ENCODE results near the gene RNF217.
"Not testable (repeated sequence)": the region's sequence is repeated elsewhere in the genome, so short reads cannot be mapped to it uniquely, and the experiment has no call there.

RNF217 gene

GRCh38 chr6:125022391-125022989, 60.3 kb downstream of the RNF217 start:
- no peak for TF ChIP-seq CTCF (conservative IDR thresholded peaks at IDR 0.05; ENCODE audit: low read depth, low read length)
- H3K4me3 ChIP-seq (ENCODE audit: low read depth, low read length): no peak overlapping the region
- peak; percentile 33 for DNase-seq (ENCODE audit: low read depth)

DNA sequence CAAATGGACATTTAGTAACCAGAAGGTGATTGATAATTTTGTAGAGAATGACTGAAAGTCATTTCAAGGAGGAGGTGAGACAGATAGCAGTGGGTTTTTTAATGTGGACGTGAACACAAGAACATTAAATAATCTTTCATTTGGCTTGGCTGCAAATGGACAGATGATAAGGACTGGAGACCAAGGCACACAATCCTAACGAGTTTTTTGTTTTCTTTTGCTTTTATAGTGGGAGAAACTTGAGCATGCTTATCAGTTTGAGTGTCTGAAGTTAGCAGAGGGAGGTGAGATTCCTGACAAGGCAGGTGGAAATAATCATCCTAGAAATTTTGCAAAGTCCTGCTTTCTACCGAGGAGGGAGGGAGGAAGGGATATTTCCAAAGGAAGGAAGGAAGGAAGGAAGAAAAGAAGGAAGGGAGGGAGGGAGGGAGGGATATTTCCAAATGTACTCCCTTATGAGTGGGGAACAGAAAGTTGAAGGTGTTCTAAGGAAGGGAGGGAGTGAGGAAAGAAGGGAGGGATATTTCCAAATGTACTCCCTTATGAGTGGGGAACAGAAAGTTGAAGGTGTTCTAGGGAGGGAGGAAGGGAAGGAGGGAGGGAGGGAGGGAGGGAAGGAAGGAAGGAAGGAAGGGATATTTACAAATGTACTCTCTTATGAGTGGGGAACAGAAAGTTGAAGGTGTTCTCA, 63.1 kb downstream of the RNF217 start:
- no peak for TF ChIP-seq CTCF (conservative IDR thresholded peaks at IDR 0.05; ENCODE audit: low read depth, low read length)
- H3K4me3 ChIP-seq (ENCODE audit: low read depth, low read length): no peak overlapping the region
- DNase-seq (ENCODE audit: low read depth): no peak

DNA sequence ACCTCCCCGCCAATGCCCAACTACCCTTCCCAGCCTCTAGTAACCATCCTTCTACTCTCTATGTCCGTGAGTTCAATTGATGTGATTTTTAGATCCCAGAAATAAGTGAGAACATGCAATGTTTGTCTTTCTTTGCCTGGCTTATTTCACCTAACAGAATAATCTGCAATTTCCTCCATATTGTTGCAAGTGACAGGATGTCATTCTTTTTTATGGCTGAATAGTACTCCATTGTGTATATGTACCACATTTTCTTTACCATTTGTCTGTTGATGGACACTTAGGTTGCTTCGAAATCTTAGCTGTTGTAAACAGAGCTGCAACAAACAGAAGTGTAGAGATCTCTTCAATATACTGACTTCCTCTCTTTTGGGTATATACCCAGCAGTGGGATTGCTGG, 65.0 kb downstream of the RNF217 start:
- no peak for TF ChIP-seq CTCF (conservative IDR thresholded peaks at IDR 0.05; ENCODE audit: low read depth, low read length)
- DNase-seq (ENCODE audit: low read depth): no peak
- H3K4me3 ChIP-seq (ENCODE audit: low read depth, low read length): no peak overlapping the region

- no peak for TF ChIP-seq CTCF (conservative IDR thresholded peaks at IDR 0.05; ENCODE audit: low read depth, low read length)
- DNase-seq (ENCODE audit: low read depth): no peak
- no peak overlapping the region for H3K4me3 ChIP-seq (ENCODE audit: low read depth, low read length)
Observed at GRCh38 chr6:125030969-125031368, 68.7 kb downstream of the RNF217 start.

- H3K4me3 ChIP-seq (ENCODE audit: low read depth, low read length): no peak overlapping the region
- no peak for DNase-seq (ENCODE audit: low read depth)
- TF ChIP-seq CTCF (conservative IDR thresholded peaks at IDR 0.05; ENCODE audit: low read depth, low read length): no peak
Observed at GRCh38 chr6:125031385-125031784, 69.1 kb downstream of the RNF217 start.

- H3K4me3 ChIP-seq (ENCODE audit: low read depth, low read length); DNase-seq (ENCODE audit: low read depth): not testable (repeated sequence)
Observed at GRCh38 chr6:125034929-125035328, 72.7 kb downstream of the RNF217 start.

- not testable (repeated sequence) for DNase-seq (ENCODE audit: low read depth); H3K4me3 ChIP-seq (ENCODE audit: low read depth, low read length)
Observed at GRCh38 chr6:125036486-125036885, 74.2 kb downstream of the RNF217 start.

DNA sequence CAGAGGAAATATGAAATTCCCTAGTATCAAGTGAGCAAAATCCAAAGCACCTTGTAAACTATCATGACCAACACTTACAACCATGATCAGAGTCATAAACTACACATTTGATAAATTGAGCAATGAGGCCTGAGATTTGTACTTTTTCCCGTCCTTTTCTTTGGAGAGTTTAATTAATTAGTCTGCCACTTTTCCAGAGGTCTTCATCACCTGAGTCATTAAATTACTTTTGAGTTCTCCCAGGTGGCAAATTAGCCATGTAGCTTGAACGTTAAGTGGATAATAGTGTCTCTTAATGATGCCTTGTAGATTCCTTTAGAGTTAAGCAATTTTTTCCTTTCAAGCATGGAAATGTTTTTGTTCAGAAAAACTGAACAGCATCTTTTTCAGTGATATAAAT, 75.6 kb downstream of the RNF217 start:
- DNase-seq (ENCODE audit: low read depth): no peak
- H3K4me3 ChIP-seq (ENCODE audit: low read depth, low read length): no peak overlapping the region
- TF ChIP-seq CTCF (conservative IDR thresholded peaks at IDR 0.05; ENCODE audit: low read depth, low read length): no peak
